Measurements from ENCODE around the gene CACNG3. TPM values are rescaled to one million over a fixed set of nuclear protein-coding genes. Genes with fewer than 3 reads are reported as not detected.
"Not testable (repeated sequence)": the region's sequence is repeated elsewhere in the genome, so short reads cannot be mapped to it uniquely, and the experiment has no call there.

CACNG3 gene
- total RNA-seq, 1 donor: not detected

DNA sequence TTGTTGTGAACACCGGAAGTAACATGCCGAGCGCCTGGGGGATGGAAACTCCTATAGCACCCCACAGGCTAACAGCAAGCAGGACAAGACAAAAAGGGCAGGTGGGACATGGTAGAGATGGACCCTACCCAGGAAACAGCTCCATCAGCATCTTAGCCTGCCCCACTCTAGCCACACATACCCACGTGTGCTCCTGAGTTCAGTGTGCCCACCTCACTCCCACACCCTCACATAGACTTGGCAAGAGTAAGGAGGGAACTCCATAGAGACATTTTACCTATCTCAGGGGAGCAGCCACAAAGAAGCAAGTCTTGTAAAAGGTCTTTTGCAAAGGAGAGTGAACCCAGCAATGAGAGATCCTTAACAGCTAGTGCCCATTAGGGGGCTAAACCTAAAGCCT is 37.8 kb upstream of the CACNG3 start:
- TF ChIP-seq, protein P1, sequence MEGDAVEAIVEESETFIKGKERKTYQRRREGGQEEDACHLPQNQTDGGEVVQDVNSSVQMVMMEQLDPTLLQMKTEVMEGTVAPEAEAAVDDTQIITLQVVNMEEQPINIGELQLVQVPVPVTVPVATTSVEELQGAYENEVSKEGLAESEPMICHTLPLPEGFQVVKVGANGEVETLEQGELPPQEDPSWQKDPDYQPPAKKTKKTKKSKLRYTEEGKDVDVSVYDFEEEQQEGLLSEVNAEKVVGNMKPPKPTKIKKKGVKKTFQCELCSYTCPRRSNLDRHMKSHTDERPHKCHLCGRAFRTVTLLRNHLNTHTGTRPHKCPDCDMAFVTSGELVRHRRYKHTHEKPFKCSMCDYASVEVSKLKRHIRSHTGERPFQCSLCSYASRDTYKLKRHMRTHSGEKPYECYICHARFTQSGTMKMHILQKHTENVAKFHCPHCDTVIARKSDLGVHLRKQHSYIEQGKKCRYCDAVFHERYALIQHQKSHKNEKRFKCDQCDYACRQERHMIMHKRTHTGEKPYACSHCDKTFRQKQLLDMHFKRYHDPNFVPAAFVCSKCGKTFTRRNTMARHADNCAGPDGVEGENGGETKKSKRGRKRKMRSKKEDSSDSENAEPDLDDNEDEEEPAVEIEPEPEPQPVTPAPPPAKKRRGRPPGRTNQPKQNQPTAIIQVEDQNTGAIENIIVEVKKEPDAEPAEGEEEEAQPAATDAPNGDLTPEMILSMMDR (IDR thresholded peaks at IDR 0.05; ENCODE audit: insufficient read depth, low read depth, low read length): no peak
- H3K4me3 ChIP-seq (ENCODE audit: low read depth, low read length): no peak overlapping the region
- DNase-seq (ENCODE audit: low read depth): no peak

DNA sequence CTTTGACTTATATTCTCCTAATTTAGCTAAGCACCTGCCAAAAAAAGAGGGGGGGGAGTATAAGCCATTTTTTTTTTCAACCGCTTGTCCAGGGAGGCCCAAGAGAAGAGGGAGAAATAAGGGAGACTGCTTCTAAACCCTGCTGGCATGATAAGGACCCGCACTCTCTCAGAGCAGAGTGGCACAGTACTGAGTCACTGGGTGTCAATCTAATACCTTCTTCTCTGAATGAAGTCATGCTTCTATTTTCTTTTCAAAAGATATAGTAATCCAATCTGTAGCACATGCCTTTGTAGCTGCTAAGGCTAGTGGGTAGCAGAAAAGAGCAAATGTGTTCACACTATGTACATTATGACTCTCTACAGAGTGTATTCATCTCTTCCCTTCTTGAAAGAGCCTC is 34.9 kb upstream of the CACNG3 start:
- DNase-seq (ENCODE audit: low read depth): no peak
- TF ChIP-seq, protein P1 (IDR thresholded peaks at IDR 0.05; ENCODE audit: insufficient read depth, low read depth, low read length): no peak
- no peak overlapping the region for H3K4me3 ChIP-seq (ENCODE audit: low read depth, low read length)

DNA sequence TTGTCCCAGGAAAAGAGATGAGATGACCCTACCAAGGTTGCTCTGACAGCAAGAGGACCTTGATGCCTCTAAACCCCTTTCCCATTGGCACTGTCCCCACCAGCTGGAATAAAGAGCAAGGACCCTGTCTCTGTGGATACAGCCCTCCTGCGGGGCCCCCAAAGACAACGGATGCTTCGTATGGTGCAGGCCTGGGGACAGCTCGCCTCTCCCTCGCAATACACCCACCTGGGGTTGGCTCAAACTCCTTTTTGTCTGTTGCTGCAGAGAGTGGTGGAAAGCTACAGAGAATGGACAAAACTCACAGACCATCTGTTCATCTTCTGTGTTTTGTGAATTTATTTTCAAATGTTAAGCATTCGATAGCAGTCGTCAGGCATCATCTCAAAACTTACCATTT is 27.6 kb upstream of the CACNG3 start:
- no peak for DNase-seq (ENCODE audit: low read depth)
- H3K4me3 ChIP-seq (ENCODE audit: low read depth, low read length): no peak overlapping the region
- TF ChIP-seq, protein P1 (IDR thresholded peaks at IDR 0.05; ENCODE audit: insufficient read depth, low read depth, low read length): no peak

DNA sequence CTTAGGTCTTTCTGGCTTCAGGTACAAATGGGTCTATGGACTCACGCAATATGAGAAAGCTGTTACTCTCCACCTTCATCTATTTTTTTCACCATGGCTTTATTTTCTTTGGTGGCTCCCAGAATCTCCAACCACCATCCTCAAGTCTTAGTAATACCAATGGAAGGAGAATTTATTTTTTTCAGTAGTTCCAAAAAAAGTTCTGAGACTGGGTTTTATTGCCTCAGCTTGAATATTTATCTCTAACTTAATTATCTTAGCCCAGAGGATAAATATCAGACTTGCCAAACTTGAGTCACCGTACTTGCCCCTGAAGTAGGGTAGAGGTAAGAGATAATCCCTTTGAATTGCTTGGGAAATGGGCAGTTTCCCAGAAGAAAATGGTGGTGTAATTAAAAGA is 23.2 kb upstream of the CACNG3 start:
- TF ChIP-seq, protein P1 (IDR thresholded peaks at IDR 0.05; ENCODE audit: insufficient read depth, low read depth, low read length): no peak
- no peak overlapping the region for H3K4me3 ChIP-seq (ENCODE audit: low read depth, low read length)
- DNase-seq (ENCODE audit: low read depth): no peak

DNA sequence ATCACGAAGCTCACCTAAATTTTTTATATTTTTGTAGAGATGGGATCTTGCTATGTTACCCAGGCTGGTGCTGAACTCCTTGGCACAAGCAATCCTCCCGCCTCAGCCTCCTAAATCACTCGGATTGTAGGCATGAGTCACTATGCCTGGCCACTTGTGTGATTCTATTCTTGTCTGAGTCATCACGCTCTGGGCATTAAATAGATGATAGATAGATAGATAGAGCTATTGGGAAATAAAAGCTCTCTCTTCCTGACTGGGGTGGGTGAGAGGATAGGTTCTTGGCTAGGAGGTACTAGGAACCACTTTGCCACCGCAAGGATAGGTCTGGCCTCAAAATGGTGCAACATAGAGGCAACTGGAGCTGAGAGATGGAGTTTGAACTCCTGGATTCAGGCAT is 21.4 kb upstream of the CACNG3 start:
- DNase-seq (ENCODE audit: low read depth): no peak
- H3K4me3 ChIP-seq (ENCODE audit: low read depth, low read length): no peak overlapping the region
- TF ChIP-seq, protein P1 (IDR thresholded peaks at IDR 0.05; ENCODE audit: insufficient read depth, low read depth, low read length): no peak

DNA sequence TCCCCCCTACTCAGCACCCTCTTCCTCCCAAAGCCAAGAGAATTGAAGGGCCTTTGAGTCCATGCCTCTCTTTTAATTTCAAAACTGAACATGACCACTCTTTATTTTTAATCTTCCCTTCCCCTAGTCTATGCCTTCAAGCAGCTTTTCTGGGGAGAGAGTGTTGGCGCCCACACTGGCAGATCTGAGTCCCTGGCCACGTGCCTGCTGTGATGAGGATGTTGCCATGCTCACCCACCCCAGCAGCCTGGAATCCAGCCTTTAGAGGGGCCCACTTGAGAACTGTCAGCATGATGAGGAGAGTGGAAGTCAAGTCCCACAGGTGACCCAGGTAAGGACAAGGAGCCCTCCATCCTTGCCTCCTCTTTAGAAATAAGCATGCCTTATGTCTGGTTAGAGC is 20.3 kb upstream of the CACNG3 start:
- DNase-seq (ENCODE audit: low read depth): no peak
- TF ChIP-seq, protein P1 (IDR thresholded peaks at IDR 0.05; ENCODE audit: insufficient read depth, low read depth, low read length): no peak
- no peak overlapping the region for H3K4me3 ChIP-seq (ENCODE audit: low read depth, low read length)

DNA sequence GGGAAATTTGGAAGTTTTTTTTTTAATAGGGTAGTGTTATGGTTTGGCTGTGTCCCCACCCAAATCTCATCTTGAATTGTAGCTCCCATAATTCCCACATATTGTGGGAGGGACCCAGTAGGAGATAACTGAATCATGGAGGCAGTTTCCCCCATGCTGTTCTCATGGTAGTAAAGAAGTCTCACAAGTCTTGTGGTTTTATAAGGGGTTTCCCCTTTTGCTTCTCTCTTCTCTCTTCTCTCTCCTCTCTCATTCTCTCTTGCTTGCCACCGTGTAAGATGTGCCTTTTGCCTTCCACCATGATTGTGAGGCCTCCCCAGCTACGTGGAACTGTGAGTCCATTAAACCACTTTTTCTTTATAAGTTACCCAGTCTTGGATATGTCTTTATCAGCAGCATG is 17.3 kb upstream of the CACNG3 start:
- H3K4me3 ChIP-seq (ENCODE audit: low read depth, low read length); DNase-seq (ENCODE audit: low read depth): not testable (repeated sequence)
